ENCODE data around the gene MLLT10. TPM values are rescaled to one million over a fixed set of nuclear protein-coding genes. Genes with fewer than 3 reads are reported as not detected.

The MLLT10 gene
- total RNA-seq, 2 experiments from 2014 or later, result 46.0 to 47.1 TPM

GRCh38 chr10:21526188-21526859 is 7.7 kb upstream of the MLLT10 start:
- CTCF ChIA-PET, result interaction anchor here (1.0 kb wide), 1 partner anchor 205 kb away, joined by 3 read pairs; no protein-coding TSS in a partner anchor
- ATAC-seq, result peak; percentile 66

DNA sequence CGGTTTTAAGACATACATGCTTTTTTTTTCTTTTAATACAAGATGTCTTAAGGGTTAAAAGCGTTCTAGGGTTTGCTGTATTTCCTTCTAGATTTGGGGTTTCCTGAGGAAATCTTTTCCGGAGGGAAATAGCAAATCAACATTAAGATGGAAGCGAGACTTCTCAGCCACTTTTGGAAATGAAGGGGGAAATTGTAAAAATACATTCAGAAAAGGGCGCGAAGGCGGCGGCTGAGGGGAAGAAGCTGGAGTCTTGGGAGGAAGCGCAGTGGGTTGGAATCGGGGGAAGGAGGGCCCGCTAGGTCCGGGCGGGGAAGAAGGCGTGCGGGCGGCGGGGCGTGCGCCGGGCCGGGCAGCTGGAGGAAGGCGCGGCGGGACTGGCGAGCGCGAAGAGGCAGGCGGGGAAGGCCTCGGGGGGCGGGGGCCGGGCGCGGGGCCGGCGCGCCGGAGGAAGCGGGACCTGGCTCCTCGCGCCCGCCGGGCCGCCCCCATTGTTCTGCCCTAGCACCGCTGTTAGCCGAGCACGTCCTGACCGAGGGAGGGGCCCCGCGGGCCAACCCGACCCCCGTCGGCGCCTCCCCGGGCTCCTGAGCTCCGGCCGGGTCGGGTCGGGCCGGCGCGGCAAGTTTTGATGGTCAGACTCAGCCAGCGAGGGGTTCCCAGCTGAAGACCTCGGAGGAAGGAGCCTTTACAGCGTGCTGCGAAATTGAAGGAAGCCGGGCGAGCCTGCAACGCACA is 7.0 kb upstream of the MLLT10 start:
- ChIA-PET CTCF (interaction anchor here (0.9 kb wide), 1 partner anchor 30 kb away, joined by 3 read pairs; no protein-coding TSS in a partner anchor), POLR2A (interaction anchor here (0.6 kb wide), 1 partner anchor 9 kb away, joined by 3 read pairs; no protein-coding TSS in a partner anchor)
- Mint-ChIP-seq H3K36me3 (ENCODE audit: low read depth) (peaks cover 4% of the 10 kb centered on the region), H3K4me1 (ENCODE audit: low read depth) (peaks cover 27% of the 10 kb centered on the region), H3K4me3 (peak overlapping the region; percentile 78), H3K27me3 (ENCODE audit: low read depth) (peaks cover 55% of the 10 kb centered on the region), H3K9me3 (ENCODE audit: insufficient read depth) (no peaks in the 10 kb centered on the region), H3K27ac (peak overlapping the region; percentile 87)
- DNase-seq (peak; percentile 42), ATAC-seq (peak; percentile 48)

More at GRCh38 chr10:21526188-21526859, 7.7 kb upstream of the MLLT10 start:
- H3K9me3 Mint-ChIP-seq (ENCODE audit: insufficient read depth), result no peaks in the 10 kb centered on the region
- peaks cover 27% of the 10 kb centered on the region for H3K4me1 Mint-ChIP-seq (ENCODE audit: low read depth)
- DNase-seq, result peak; percentile 64
- H3K27me3 Mint-ChIP-seq (ENCODE audit: low read depth), result peaks cover 59% of the 10 kb centered on the region
- H3K27ac Mint-ChIP-seq, result peak overlapping the region; percentile 87
- H3K36me3 Mint-ChIP-seq (ENCODE audit: low read depth), result peaks cover 4% of the 10 kb centered on the region
- POLR2A ChIA-PET, result interaction anchor here (0.6 to 1.0 kb wide), 3 partner anchors 7 to 158 kb away, joined by 3 read pairs; no protein-coding TSS in a partner anchor
- H3K4me3 Mint-ChIP-seq, result peak overlapping the region; percentile 78

GRCh38 chr10:21527598-21528235 is 6.3 kb upstream of the MLLT10 start:
- ATAC-seq (no peak), DNase-seq (no peak)
- Mint-ChIP-seq H3K27ac (peak overlapping the region; percentile 20), H3K4me3 (peak overlapping the region; percentile 68), H3K4me1 (ENCODE audit: low read depth) (peaks cover 30% of the 10 kb centered on the region), H3K9me3 (ENCODE audit: insufficient read depth) (no peaks in the 10 kb centered on the region), H3K36me3 (ENCODE audit: low read depth) (peaks cover 4% of the 10 kb centered on the region), H3K27me3 (ENCODE audit: low read depth) (peaks cover 50% of the 10 kb centered on the region)
- ChIA-PET CTCF (interaction anchor here (0.9 to 1.5 kb wide), 2 partner anchors 31 to 204 kb away, joined by 3 read pairs; no protein-coding TSS in a partner anchor), POLR2A (interaction anchor here (0.6 kb wide), 1 partner anchor 10 kb away, joined by 3 read pairs; no protein-coding TSS in a partner anchor)

- ChIA-PET POLR2A (no interaction called here), CTCF (interaction anchor here (1.5 to 1.6 kb wide), 2 partner anchors 13 to 204 kb away, joined by 3 read pairs; no protein-coding TSS in a partner anchor)
- Mint-ChIP-seq H3K4me1 (ENCODE audit: low read depth) (peaks cover 36% of the 10 kb centered on the region), H3K4me3 (no peak overlapping the region), H3K27ac (no peak overlapping the region), H3K9me3 (ENCODE audit: insufficient read depth) (no peaks in the 10 kb centered on the region), H3K36me3 (ENCODE audit: low read depth) (peaks cover 4% of the 10 kb centered on the region), H3K27me3 (ENCODE audit: low read depth) (peaks cover 42% of the 10 kb centered on the region)
- DNase-seq (no peak), ATAC-seq (no peak)
Observed at GRCh38 chr10:21528236-21529031, 5.6 kb upstream of the MLLT10 start.

GRCh38 chr10:21529032-21529910 is 4.8 kb upstream of the MLLT10 start:
- ChIA-PET CTCF (interaction anchor here (1.5 to 1.6 kb wide), 2 partner anchors 14 to 203 kb away, joined by 3 read pairs; no protein-coding TSS in a partner anchor), POLR2A (no interaction called here)
- Mint-ChIP-seq H3K4me3 (no peak overlapping the region), H3K27ac (no peak overlapping the region), H3K9me3 (ENCODE audit: insufficient read depth) (no peaks in the 10 kb centered on the region), H3K36me3 (ENCODE audit: low read depth) (peaks cover 4% of the 10 kb centered on the region), H3K27me3 (ENCODE audit: low read depth) (peaks cover 38% of the 10 kb centered on the region), H3K4me1 (ENCODE audit: low read depth) (peaks cover 36% of the 10 kb centered on the region)
- DNase-seq (no peak), ATAC-seq (no peak)

- Mint-ChIP-seq H3K36me3 (ENCODE audit: low read depth) (peaks cover 4% of the 10 kb centered on the region), H3K27me3 (ENCODE audit: low read depth) (peaks cover 30% of the 10 kb centered on the region), H3K27ac (no peak overlapping the region), H3K4me1 (ENCODE audit: low read depth) (peaks cover 30% of the 10 kb centered on the region), H3K9me3 (ENCODE audit: insufficient read depth) (no peaks in the 10 kb centered on the region), H3K4me3 (no peak overlapping the region)
- no peak for DNase-seq
- ChIA-PET POLR2A (no interaction called here), CTCF (no interaction called here)
- ATAC-seq, result no peak
Observed at GRCh38 chr10:21530168-21530567, 3.9 kb upstream of the MLLT10 start.

- peaks cover 26% of the 10 kb centered on the region for H3K27me3 Mint-ChIP-seq (ENCODE audit: low read depth)
- DNase-seq, result no peak
Observed at GRCh38 chr10:21530641-21531040, 3.4 kb upstream of the MLLT10 start.

DNA sequence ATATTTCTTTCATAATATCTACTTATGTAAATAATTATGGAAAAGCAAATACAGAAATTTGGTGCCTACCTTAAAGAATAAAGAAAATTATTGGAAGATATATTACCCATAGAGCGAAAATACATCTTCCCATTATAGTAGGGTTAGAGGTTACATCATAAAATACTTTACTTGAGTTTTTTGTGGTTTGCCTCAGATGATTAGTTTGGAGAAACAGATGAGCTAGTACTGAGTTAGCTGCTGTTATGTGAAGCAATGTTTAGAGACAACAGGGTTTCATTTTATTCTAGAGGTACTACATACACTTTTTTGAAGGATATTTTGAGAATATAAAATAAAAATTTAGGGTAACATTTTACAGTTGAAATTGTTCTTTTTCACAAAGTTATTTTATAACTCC is 2.9 kb upstream of the MLLT10 start:
- no peaks in the 10 kb centered on the region for H3K9me3 Mint-ChIP-seq (ENCODE audit: insufficient read depth)
- ChIA-PET POLR2A (no interaction called here), CTCF (interaction anchor here (1.4 kb wide), 1 partner anchor 35 kb away, joined by 3 read pairs; no protein-coding TSS in a partner anchor)
- no peak overlapping the region for H3K27ac Mint-ChIP-seq
- H3K36me3 Mint-ChIP-seq (ENCODE audit: low read depth), result peaks cover 6% of the 10 kb centered on the region
- peaks cover 25% of the 10 kb centered on the region for H3K27me3 Mint-ChIP-seq (ENCODE audit: low read depth)
- no peak for ATAC-seq
- DNase-seq, result no peak
- H3K4me1 Mint-ChIP-seq (ENCODE audit: low read depth), result peaks cover 30% of the 10 kb centered on the region
- no peak overlapping the region for H3K4me3 Mint-ChIP-seq

More at GRCh38 chr10:21530641-21531040, 3.4 kb upstream of the MLLT10 start:
- Mint-ChIP-seq H3K27ac (no peak overlapping the region), H3K4me3 (no peak overlapping the region), H3K9me3 (ENCODE audit: insufficient read depth) (no peaks in the 10 kb centered on the region), H3K4me1 (ENCODE audit: low read depth) (peaks cover 30% of the 10 kb centered on the region), H3K36me3 (ENCODE audit: low read depth) (peaks cover 6% of the 10 kb centered on the region)
- no peak for ATAC-seq
- ChIA-PET CTCF (no interaction called here), POLR2A (no interaction called here)

- no peak for DNase-seq
- CTCF ChIA-PET, result interaction anchor here (0.9 to 1.4 kb wide), 4 partner anchors 37 to 837 kb away, joined by 3 read pairs; no protein-coding TSS in a partner anchor
- Mint-ChIP-seq H3K9me3 (ENCODE audit: insufficient read depth) (no peaks in the 10 kb centered on the region), H3K4me1 (ENCODE audit: low read depth) (peaks cover 25% of the 10 kb centered on the region), H3K36me3 (ENCODE audit: low read depth) (peaks cover 7% of the 10 kb centered on the region), H3K27me3 (ENCODE audit: low read depth) (peaks cover 14% of the 10 kb centered on the region), H3K4me3 (peak overlapping the region; percentile 80), H3K27ac (peak overlapping the region; percentile 85)
- ATAC-seq, result no peak
- POLR2A ChIA-PET, result interaction anchor here (0.8 to 1.0 kb wide), 3 partner anchors 7 to 784 kb away, joined by 3 read pairs; partner anchors contain the start of genes COMMD3 and SKIDA1
Observed at GRCh38 chr10:21532694-21533466, 1.2 kb upstream of the MLLT10 start.

GRCh38 chr10:21534280-21534586 is 201 bp downstream of the MLLT10 start:
- Mint-ChIP-seq H3K4me3 (peak overlapping the region; percentile 80), H3K9me3 (ENCODE audit: insufficient read depth) (no peaks in the 10 kb centered on the region), H3K27ac (peak overlapping the region; percentile 85), H3K4me1 (ENCODE audit: low read depth) (peaks cover 21% of the 10 kb centered on the region), H3K27me3 (ENCODE audit: low read depth) (peaks cover 3% of the 10 kb centered on the region), H3K36me3 (ENCODE audit: low read depth) (peaks cover 14% of the 10 kb centered on the region)
- ChIA-PET POLR2A (no interaction called here), CTCF (no interaction called here)
- no peak for DNase-seq
- ATAC-seq, result no peak
